HepG2 (cell line): ENCODE results near the gene RHOV. TPM values are rescaled to one million over a fixed set of nuclear protein-coding genes. Genes with fewer than 3 reads are reported as not detected.

Experiments used
- ATAC-seq: fragments of 200-7000 bp; cut with Tn5 transposase; 3 replicates; pipeline ENCODE4 v1.9.1; 2020; ENCODE audit warnings: mild to moderate bottlenecking, moderate library complexity
- BruUV-seq: library from RNA; stranded (reverse); fragments of 400-500 nt; replicated peaks from 2 replicates; lab custom pipeline; 2021; lab: Mats Ljungman, UMichigan
- CTCF ChIA-PET: fragments of 300-600 bp; formaldehyde crosslinking; extraction: SDS; loops from one replicate; lab custom pipeline; 2021; ENCODE audit warnings: low total read pairs, inconsistent platforms, low intra/inter-chr PET ratio; lab: Yijun Ruan, JAX
- POLR2A ChIA-PET: fragments of 350-600 bp; sonication (Branson Sonifier 250); formaldehyde crosslinking; loops from one replicate; lab custom pipeline; 2020; ENCODE audit warnings: antibody characterized with exemption, inconsistent platforms; lab: Yijun Ruan, JAX
- DNase-seq: peaks from one replicate; pipeline ENCODE4 v3.0.0-alpha.2; 2015; ENCODE audit warnings: low spot score
- FAIRE-seq: peaks from 3 replicates; lab custom pipeline; 2011; peaks lifted over from hg19 to GRCh38; lab: Jason Lieb, UNC
- H2AFZ ChIP-seq: one replicate; pipeline ENCODE4 v1.6.1; 2011; ENCODE audit warnings: low read length, inconsistent platforms
- H3K27ac ChIP-seq: fragments of 300-600 bp; 3 replicates; pipeline ENCODE4 v1.8.0; 2011; ENCODE audit warnings: mixed run types, mild to moderate bottlenecking, mixed read lengths, low read length, inconsistent platforms; ENCODE audit not compliant: insufficient read depth; ENCODE audit errors: extremely low read length
- H3K27me3 ChIP-seq, 2 experiments: fragments of 200-600 bp in 1 of 2; 2 replicates in 1 of 2; 3 replicates in 1 of 2; pipeline versions ENCODE4 v1.6.0 to v1.8.0; 2011; ENCODE audit warnings: low read length in 2 of 2, mild to moderate bottlenecking in 2 of 2, moderate library complexity in 2 of 2, inconsistent platforms in 1 of 2; ENCODE audit not compliant: insufficient read depth in 2 of 2, control insufficient read depth in 1 of 2
- H3K36me3 ChIP-seq, 2 experiments: fragments of 200-600 bp in 1 of 2; replicated peaks in 1 of 2; 2 replicates in 1 of 2; 3 replicates in 1 of 2; pipeline versions ENCODE4 v1.5.1 to v1.8.0; 2011; ENCODE audit warnings: low read length in 2 of 2, inconsistent platforms in 1 of 2; ENCODE audit not compliant: insufficient read depth in 2 of 2, control insufficient read depth in 1 of 2
- H3K4me1 ChIP-seq: 2 replicates; pipeline ENCODE4 v1.5.1; 2012; ENCODE audit warnings: low read length, inconsistent platforms; ENCODE audit not compliant: insufficient read depth
- H3K4me2 ChIP-seq: 2 replicates; pipeline ENCODE4 v1.6.0; 2011; ENCODE audit warnings: low read depth, low read length, inconsistent platforms
- H3K4me3 ChIP-seq, 3 experiments: fragments of 200-600 bp in 1 of 3; sonication (generic), shearing (Covaris generic) in 1 of 3; replicated peaks in 1 of 3; 2 replicates each; pipeline ENCODE4 v1.5.1; 2011 to 2016; ENCODE audit warnings: low read length in 3 of 3, inconsistent platforms in 2 of 3, low read depth in 2 of 3, mild to moderate bottlenecking in 2 of 3, control low read depth in 1 of 3, mixed read lengths in 1 of 3; ENCODE audit not compliant: insufficient read depth in 1 of 3
- H3K79me2 ChIP-seq: one replicate; pipeline ENCODE4 v1.6.1; 2011; ENCODE audit warnings: low read length, inconsistent platforms; ENCODE audit not compliant: insufficient read depth
- H3K9ac ChIP-seq: 2 replicates; pipeline ENCODE4 v1.6.0; 2011; ENCODE audit warnings: mild to moderate bottlenecking, low read depth, low read length, inconsistent platforms; ENCODE audit not compliant: insufficient read depth
- H3K9me3 ChIP-seq: 2 replicates; pipeline ENCODE4 v1.5.1; 2012; ENCODE audit warnings: mild to moderate bottlenecking, low read length
- H4K20me1 ChIP-seq: 2 replicates; pipeline ENCODE4 v1.6.0; 2011; ENCODE audit warnings: inconsistent platforms, mild to moderate bottlenecking, low read length, moderate library complexity; ENCODE audit not compliant: insufficient read depth
- RFX1 ChIP-seq: fragments of 450-650 bp; IDR thresholded peaks from 2 replicates; pipeline ENCODE4 v1.6.1; 2017
- ZFY ChIP-seq: sonication (generic); formaldehyde crosslinking; IDR thresholded peaks from 2 replicates; pipeline ENCODE4 v1.4.0; 2020; ENCODE audit warnings: missing genetic modification reagents
- ZNF20 ChIP-seq: sonication (generic); formaldehyde crosslinking; IDR thresholded peaks from 2 replicates; pipeline ENCODE4 v1.4.0; 2020; ENCODE audit warnings: mild to moderate bottlenecking, moderate library complexity, missing genetic modification reagents
- ZNF597 ChIP-seq: sonication (generic); formaldehyde crosslinking; IDR thresholded peaks from 2 replicates; pipeline ENCODE4 v1.5.0; 2020; ENCODE audit warnings: missing genetic modification reagents
- ZNF687 ChIP-seq: sonication (generic); formaldehyde crosslinking; IDR thresholded peaks from 2 replicates; pipeline ENCODE4 v1.5.1; 2020; ENCODE audit warnings: mild to moderate bottlenecking, missing genetic modification reagents, moderate library complexity
- WGBS: methylation state at CpG from one replicate; pipeline ENCODE4 v1.1.6; 2017; ENCODE audit warnings: low lambda C conversion rate; 5-methylcytosine and 5-hydroxymethylcytosine counted together
- in situ Hi-C: cut with HindIII; loops from 2 replicates; pipeline ENCODE4 v1.10.0; 2017; ENCODE audit warnings: low pct_unique_long_range_greater_than_20kb; ENCODE audit not compliant: extremely low pct_ligation_motif_present
- intact Hi-C: fragments of 100-400 bp; cut with micrococcal nuclease; formaldehyde crosslinking; loops from one replicate; pipeline ENCODE4 v1.10.0; 2022; ENCODE audit not compliant: unreplicated experiment
- polyA plus RNA-seq, 8 experiments: library from polyadenylated mRNA; depleted of rRNA in 3 of 8; stranded (reverse) in 7 of 8; unstranded in 1 of 8; fragments of >200 nt; fragmentation: Illumina TruSeq in 4 of 8; extraction: Trizol in 4 of 8; gene quantifications; 2 replicates each; pipeline versions ENCODE4 v1.2.1 to v1.2.3, GENCODE V29; 2011 to 2016; ENCODE audit warnings: low read depth in 4 of 8, missing spikeins in 1 of 8, mixed read lengths in 1 of 8; ENCODE audit not compliant: insufficient read depth in 1 of 8
- total RNA-seq, 5 experiments: library from RNA; depleted of rRNA; stranded (reverse); fragments of >200 nt; fragmentation: Illumina TruSeq; extraction: Trizol; gene quantifications; 2 replicates each; pipeline ENCODE4 v1.2.3, GENCODE V29; 2016; ENCODE audit warnings: low read depth in 1 of 5

RHOV gene
- total and polyA plus RNA-seq, 2 of the 13 experiments (the other 11 are each of a cell fraction or from before 2014, with no cell fraction given) = 0.17 to 0.18 TPM

GRCh38 chr15:40911141-40911540 lies 37.1 kb upstream of the RHOV start:
- Histone ChIP-seq H3K79me2 (no peaks in the 10 kb centered on the region), H3K27me3 (peaks cover 0 to 4% of the 10 kb centered on the region in 2 experiments; a peak in 2 of 5 replicates), H3K4me2 (peak overlapping the region; percentile 84), H3K9ac (peak overlapping the region; percentile 24; the same call in 1 of the 2 replicates), H3K27ac (no peak overlapping the region), H4K20me1 (no peaks in the 10 kb centered on the region), H3K4me3 (peak overlapping the region in 1 of 3 experiments; percentile 42; a peak in 1 of 6 replicates), H3K36me3 (no peaks in the 10 kb centered on the region), H3K9me3 (no peaks in the 10 kb centered on the region), H3K4me1 (peaks cover 75% of the 10 kb centered on the region), H2AFZ (no peak overlapping the region)
- ChIA-PET POLR2A (interaction anchor here (1.0 to 1.4 kb wide), 2 partner anchors 17 to 18 kb away, joined by 4 read pairs; partner anchors contain the start of genes DLL4 and VPS18), CTCF (no interaction called here)
- ATAC-seq (no peak), FAIRE-seq (no peak), DNase-seq (no peak)
- TF ChIP-seq ZFY (0 out of 2 replicates have a peak, but pooled peaks have one; percentile 15), RFX1 (0 out of 2 replicates have a peak, but pooled peaks have one; percentile 8), ZNF20 (CRISPR knock-in tag) (no peak), ZNF597 (CRISPR knock-in tag) (no peak), ZNF687 (0 out of 2 replicates have a peak, but pooled peaks have one; percentile 27)
- BruUV-seq = no TSS peak
- WGBS = 2% methylated on average over 6 of the region's 7 CpGs
- intact Hi-C loops = loop anchor here (2.0 kb wide), 1 partner anchor 18 kb away; the partner anchor contains the start of gene DLL4
- in situ Hi-C loops = no loop called here
